Astrocyte (in vitro differentiated cells and primary cell): Measurements from ENCODE around the gene ERRFI1. TPM values are rescaled to one million over a fixed set of nuclear protein-coding genes. Genes with fewer than 3 reads are reported as not detected.

Experiments used
- DNase-seq: peaks from one replicate; pipeline ENCODE4 v3.0.0-alpha.2; 2010; ENCODE audit warnings: low read depth
- FAIRE-seq: peaks from 2 replicates; lab custom pipeline; 2011; peaks lifted over from hg19 to GRCh38; lab: Jason Lieb, UNC
- H2AFZ ChIP-seq: 2 replicates; pipeline ENCODE4 v1.6.0; 2012; ENCODE audit warnings: low read depth, low read length, inconsistent platforms
- H3K27ac ChIP-seq: 2 replicates; pipeline ENCODE4 v1.5.1; 2011; ENCODE audit warnings: low read depth, low read length, inconsistent platforms
- H3K27me3 ChIP-seq: 2 replicates; pipeline ENCODE4 v1.6.0; 2011; ENCODE audit warnings: low read length, inconsistent platforms; ENCODE audit not compliant: insufficient read depth
- H3K36me3 ChIP-seq: 2 replicates; pipeline ENCODE4 v1.5.1; 2011; ENCODE audit warnings: low read length, inconsistent platforms; ENCODE audit not compliant: insufficient read depth
- H3K4me1 ChIP-seq: 2 replicates; pipeline ENCODE4 v1.5.1; 2011; ENCODE audit warnings: low read length, inconsistent platforms; ENCODE audit not compliant: insufficient read depth
- H3K4me2 ChIP-seq: 2 replicates; pipeline ENCODE4 v1.6.0; 2012; ENCODE audit warnings: low read length, inconsistent platforms
- H3K4me3 ChIP-seq: 2 replicates; pipeline ENCODE4 v1.5.1; 2011; ENCODE audit warnings: low read depth, mild to moderate bottlenecking, low read length, inconsistent platforms; ENCODE audit not compliant: insufficient read depth
- H3K79me2 ChIP-seq: 2 replicates; pipeline ENCODE4 v1.6.0; 2012; ENCODE audit warnings: mild to moderate bottlenecking, low read length, inconsistent platforms; ENCODE audit not compliant: insufficient read depth
- H3K9ac ChIP-seq: 2 replicates; pipeline ENCODE4 v1.6.0; 2012; ENCODE audit warnings: mild to moderate bottlenecking, low read length, inconsistent platforms
- H3K9me3 ChIP-seq: 2 replicates; pipeline ENCODE4 v1.5.1; 2012; ENCODE audit warnings: low read depth, mild to moderate bottlenecking, low read length, inconsistent platforms; ENCODE audit not compliant: insufficient read depth
- H4K20me1 ChIP-seq: 2 replicates; pipeline ENCODE4 v1.6.0; 2012; ENCODE audit warnings: low read length, inconsistent platforms; ENCODE audit not compliant: insufficient read depth
- H3K27ac Mint-ChIP-seq: one replicate; pipeline ENCODE4 v1.8.0; 2021; ENCODE audit warnings: mild to moderate bottlenecking, mixed read lengths; ENCODE audit not compliant: unreplicated experiment
- H3K27me3 Mint-ChIP-seq: one replicate; pipeline ENCODE4 v1.8.0; 2021; ENCODE audit warnings: low read depth, mixed read lengths; ENCODE audit not compliant: unreplicated experiment
- H3K36me3 Mint-ChIP-seq: one replicate; pipeline ENCODE4 v1.8.0; 2021; ENCODE audit warnings: low read depth, mixed read lengths; ENCODE audit not compliant: unreplicated experiment
- H3K4me1 Mint-ChIP-seq: one replicate; pipeline ENCODE4 v1.8.0; 2021; ENCODE audit warnings: low read depth, mixed read lengths; ENCODE audit not compliant: unreplicated experiment
- H3K4me3 Mint-ChIP-seq: one replicate; pipeline ENCODE4 v1.8.0; 2021; ENCODE audit warnings: mild to moderate bottlenecking, moderate library complexity, mixed read lengths; ENCODE audit not compliant: unreplicated experiment
- H3K9me3 Mint-ChIP-seq: one replicate; pipeline ENCODE4 v1.8.0; 2021; ENCODE audit warnings: mild to moderate bottlenecking, mixed read lengths; ENCODE audit not compliant: unreplicated experiment
- CTCF ChIP-seq: IDR thresholded peaks from 2 replicates; pipeline ENCODE4 v1.5.1; 2011; ENCODE audit warnings: low read depth, mild to moderate bottlenecking, inconsistent platforms, low read length, moderate library complexity; ENCODE audit not compliant: insufficient read depth
- EZH2 ChIP-seq: IDR thresholded peaks from 2 replicates; pipeline ENCODE4 v1.6.1; 2012; ENCODE audit warnings: mild to moderate bottlenecking, low read length, inconsistent platforms; ENCODE audit not compliant: insufficient read depth
- total RNA-seq: library from RNA; stranded (reverse); gene quantifications from 2 replicates; pipeline ENCODE4 v1.2.1, GENCODE V29; 2021

The ERRFI1 gene
- total RNA-seq, 1 donor from 2014 or later: 81.5 TPM

- Mint-ChIP-seq H3K27ac (no peak overlapping the region), H3K4me3 (peak overlapping the region; percentile 54), H3K27me3 (no peaks in the 10 kb centered on the region), H3K9me3 (no peaks in the 10 kb centered on the region), H3K36me3 (peaks cover 4% of the 10 kb centered on the region), H3K4me1 (peaks cover 63% of the 10 kb centered on the region)
- DNase-seq: no peak
- Histone ChIP-seq H3K9ac (peak overlapping the region; percentile 95), H3K27ac (peak overlapping the region; percentile 12), H3K27me3 (no peaks in the 10 kb centered on the region), H2AFZ (no peak overlapping the region), H4K20me1 (peaks cover 84% of the 10 kb centered on the region), H3K4me2 (peak overlapping the region; percentile 83), H3K79me2 (peaks cover 99% of the 10 kb centered on the region), H3K36me3 (no peaks in the 10 kb centered on the region), H3K4me3 (peak overlapping the region; percentile 98), H3K4me1 (peaks cover 68% of the 10 kb centered on the region), H3K9me3 (no peaks in the 10 kb centered on the region)
- no peak for FAIRE-seq
- no peak for TF ChIP-seq EZH2
- no peak for TF ChIP-seq CTCF
Measured at GRCh38 chr1:8021676-8022266, 4.3 kb downstream of the ERRFI1 start.

GRCh38 chr1:8020032-8020431 is 6.1 kb downstream of the ERRFI1 start:
- H3K36me3 ChIP-seq: no peaks in the 10 kb centered on the region
- peak overlapping the region; percentile 31 for H3K4me3 Mint-ChIP-seq
- H3K4me1 ChIP-seq: peaks cover 82% of the 10 kb centered on the region
- H3K4me3 ChIP-seq: peak overlapping the region; percentile 8
- H3K4me2 ChIP-seq: peak overlapping the region; percentile 62
- H4K20me1 ChIP-seq: peaks cover 95% of the 10 kb centered on the region
- no peak overlapping the region for H2AFZ ChIP-seq
- peaks cover 78% of the 10 kb centered on the region for H3K4me1 Mint-ChIP-seq
- H3K27me3 ChIP-seq: no peaks in the 10 kb centered on the region
- H3K9ac ChIP-seq: peak overlapping the region; percentile 19
- H3K27me3 Mint-ChIP-seq: no peaks in the 10 kb centered on the region
- no peaks in the 10 kb centered on the region for H3K9me3 ChIP-seq
- peak overlapping the region; percentile 45 for H3K27ac ChIP-seq
- H3K9me3 Mint-ChIP-seq: no peaks in the 10 kb centered on the region
- FAIRE-seq: no peak
- H3K79me2 ChIP-seq: peaks cover 100% of the 10 kb centered on the region
- peak; percentile 77 for DNase-seq
- peak overlapping the region; percentile 90 for H3K27ac Mint-ChIP-seq
- peaks cover 2% of the 10 kb centered on the region for H3K36me3 Mint-ChIP-seq
- TF ChIP-seq CTCF: no peak
- TF ChIP-seq EZH2: no peak

GRCh38 chr1:8019229-8019620 is 6.9 kb downstream of the ERRFI1 start:
- H3K4me2 ChIP-seq: peak overlapping the region; percentile 62
- H3K9ac ChIP-seq: no peak overlapping the region
- H2AFZ ChIP-seq: no peak overlapping the region
- H3K79me2 ChIP-seq: peaks cover 100% of the 10 kb centered on the region
- Mint-ChIP-seq H3K4me3 (peak overlapping the region; percentile 46), H3K27ac (peak overlapping the region; percentile 90), H3K4me1 (peaks cover 84% of the 10 kb centered on the region), H3K9me3 (no peaks in the 10 kb centered on the region), H3K36me3 (peaks cover 2% of the 10 kb centered on the region), H3K27me3 (no peaks in the 10 kb centered on the region)
- H3K4me1 ChIP-seq: peaks cover 85% of the 10 kb centered on the region
- DNase-seq (no peak), FAIRE-seq (no peak)
- TF ChIP-seq EZH2 (no peak), CTCF (no peak)
- H3K27me3 ChIP-seq: no peaks in the 10 kb centered on the region
- H3K36me3 ChIP-seq: peaks cover 7% of the 10 kb centered on the region
- peaks cover 94% of the 10 kb centered on the region for H4K20me1 ChIP-seq
- peak overlapping the region; percentile 45 for H3K27ac ChIP-seq
- H3K4me3 ChIP-seq: no peak overlapping the region
- H3K9me3 ChIP-seq: no peaks in the 10 kb centered on the region
